T-helper 2 cell treated with Interferon-gamma antibody and Interleukin-4, amounts not matched to agents 100 ng/mL and 5 ng/mL, for 36 hours (primary cell): Measurements from ENCODE around the gene ZNF264. TPM values are rescaled to one million over a fixed set of nuclear protein-coding genes. Genes with fewer than 3 reads are reported as not detected.
"Not testable (repeated sequence)": the region's sequence is repeated elsewhere in the genome, so short reads cannot be mapped to it uniquely, and the experiment has no call there.

Experiments
- intact Hi-C: fragments of 100-400 bp; cut with micrococcal nuclease; formaldehyde crosslinking; loops from one replicate; pipeline ENCODE4 v1.15.1; 2023
- total RNA-seq: library from RNA; stranded (reverse); gene quantifications from 2 replicates; pipeline ENCODE4 v1.2.3, GENCODE V29; 2022

The ZNF264 gene
- total RNA-seq = 23.8 and 25.6 TPM in 2 replicates

- intact Hi-C loops = loop anchor here (1.0 to 5.0 kb wide), 7 partner anchors 49 to 244 kb away; partner anchors contain the start of genes TRAPPC2B, ZNF17, ZNF460 and ZNF543
Observed at GRCh38 chr19:57191141-57192076, at the start of gene ZNF264. TSS of gene ZNF264 (plus strand) at chr19:57191500. CDS start at chr19:57191914, 414 bp downstream.

- intact Hi-C loops = no loop called here
Observed at GRCh38 chr19:57141699-57142098, 49.6 kb upstream of the ZNF264 start.

GRCh38 chr19:57152921-57153320, 38.4 kb upstream of the ZNF264 start:
- intact Hi-C loops = no loop called here

- intact Hi-C loops = no loop called here
Observed at GRCh38 chr19:57161985-57162539, 29.2 kb upstream of the ZNF264 start.

GRCh38 chr19:57165846-57166245, 25.5 kb upstream of the ZNF264 start:
- intact Hi-C loops = no loop called here

GRCh38 chr19:57167385-57167784, 23.9 kb upstream of the ZNF264 start, which contains the start of gene DUXA:
TSS of gene DUXA (minus strand) at chr19:57167485. CDS start at chr19:57167443, 42 bp downstream.
- intact Hi-C loops = no loop called here

- intact Hi-C loops = no loop called here
Observed at GRCh38 chr19:57171551-57172081, 19.7 kb upstream of the ZNF264 start.

GRCh38 chr19:57190301-57190700, 999 bp upstream of the ZNF264 start:
- intact Hi-C loops = loop anchor here (2.0 to 5.0 kb wide), 3 partner anchors 90 to 172 kb away; partner anchors contain the start of genes TRAPPC2B, ZNF460, ZNF543 and ZNF547

- intact Hi-C loops = loop anchor here (5.0 kb wide), 1 partner anchor 130 kb away; the partner anchor contains the start of gene ZNF543
Observed at GRCh38 chr19:57192077-57192420, 749 bp downstream of the ZNF264 start.

GRCh38 chr19:57192993-57193392, 1.7 kb downstream of the ZNF264 start:
- intact Hi-C loops = loop anchor here (5.0 kb wide), 1 partner anchor 129 kb away; the partner anchor contains the start of gene ZNF543

- intact Hi-C loops = not testable (repeated sequence)
Observed at GRCh38 chr19:57197874-57198273, 6.6 kb downstream of the ZNF264 start.

GRCh38 chr19:57202160-57202559, 10.9 kb downstream of the ZNF264 start:
- intact Hi-C loops = no loop called here

- intact Hi-C loops = no loop called here
Observed at GRCh38 chr19:57210381-57210780, 19.1 kb downstream of the ZNF264 start.

GRCh38 chr19:57212109-57212508, 20.8 kb downstream of the ZNF264 start:
- intact Hi-C loops = no loop called here

GRCh38 chr19:57227502-57227901, 36.2 kb downstream of the ZNF264 start:
- intact Hi-C loops = no loop called here

GRCh38 chr19:57231686-57232085, 40.4 kb downstream of the ZNF264 start:
- intact Hi-C loops = no loop called here

- intact Hi-C loops = no loop called here
Observed at GRCh38 chr19:57233207-57233606, 41.9 kb downstream of the ZNF264 start.

- intact Hi-C loops = loop anchor here (1.0 to 2.0 kb wide), 10 partner anchors 40 to 677 kb away; partner anchors contain the start of genes TRAPPC2B, ZNF17, ZNF211 and ZNF264
Observed at GRCh38 chr19:57239982-57240310, 48.6 kb downstream of the ZNF264 start.

- intact Hi-C loops = loop anchor here (1.0 to 2.0 kb wide), 10 partner anchors 40 to 676 kb away; partner anchors contain the start of genes TRAPPC2B, ZNF17, ZNF211 and ZNF264
Observed at GRCh38 chr19:57240311-57241090, 49.2 kb downstream of the ZNF264 start, which contains the start of gene ZNF805. TSS of gene ZNF805 (plus strand) at chr19:57240632. CDS start at chr19:57240892, 260 bp downstream.

GRCh38 chr19:57241176-57241575, 49.9 kb downstream of the ZNF264 start:
- intact Hi-C loops = loop anchor here (2.0 kb wide), 1 partner anchor 676 kb away; the partner anchor contains the start of gene ZNF417

- intact Hi-C loops = no loop called here
Observed at GRCh38 chr19:57242821-57243220, 51.5 kb downstream of the ZNF264 start.
